Ovary (tissue), 3 donors: ENCODE data around the gene PLEKHA6.

Experiments
- EP300 ChIP-seq: sonication (generic); formaldehyde crosslinking; IDR thresholded peaks from one replicate; pipeline ENCODE4 v1.6.1; 2017; ENCODE audit warnings: antibody characterized with exemption
- POLR2A ChIP-seq: fragments of 450-650 bp; IDR thresholded peaks from one replicate; pipeline ENCODE4 v1.6.1; 2017; ENCODE audit warnings: antibody characterized with exemption, mild to moderate bottlenecking, moderate library complexity
- TF ChIP-seq, protein P1 (sequence below), 3 donors: fragments of 450-650 bp in 2 of 3; fragments of 200-600 bp in 1 of 3; IDR thresholded peaks; one replicate each; pipeline versions ENCODE4 v1.5.1 to v1.8.0; 2016 to 2022; ENCODE audit warnings: antibody characterized with exemption in 3 of 3, mild to moderate bottlenecking in 1 of 3
- donor health status: DM: no; HTN: no; CAD: no.

DNA sequence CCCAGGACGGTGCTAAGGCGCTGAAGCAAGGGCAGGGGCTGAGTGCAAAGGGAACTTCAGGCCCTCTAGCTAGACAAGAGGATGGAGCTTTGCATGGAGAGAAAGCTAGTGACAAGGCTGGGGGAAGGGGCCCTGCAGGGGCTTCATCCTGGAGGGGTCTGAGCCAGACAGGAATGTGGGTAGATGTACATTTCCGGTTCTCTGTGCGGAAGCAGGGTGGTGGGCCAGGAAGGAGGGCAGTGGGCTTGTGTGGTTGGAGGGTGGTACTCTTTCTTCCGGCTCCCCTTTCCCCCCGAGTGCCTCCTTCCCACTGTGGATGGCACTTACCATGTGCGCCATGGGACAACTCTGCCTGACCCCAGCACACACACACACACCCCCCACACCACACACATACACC lies 165.0 kb downstream of the PLEKHA6 start:
- TF ChIP-seq, protein P1, sequence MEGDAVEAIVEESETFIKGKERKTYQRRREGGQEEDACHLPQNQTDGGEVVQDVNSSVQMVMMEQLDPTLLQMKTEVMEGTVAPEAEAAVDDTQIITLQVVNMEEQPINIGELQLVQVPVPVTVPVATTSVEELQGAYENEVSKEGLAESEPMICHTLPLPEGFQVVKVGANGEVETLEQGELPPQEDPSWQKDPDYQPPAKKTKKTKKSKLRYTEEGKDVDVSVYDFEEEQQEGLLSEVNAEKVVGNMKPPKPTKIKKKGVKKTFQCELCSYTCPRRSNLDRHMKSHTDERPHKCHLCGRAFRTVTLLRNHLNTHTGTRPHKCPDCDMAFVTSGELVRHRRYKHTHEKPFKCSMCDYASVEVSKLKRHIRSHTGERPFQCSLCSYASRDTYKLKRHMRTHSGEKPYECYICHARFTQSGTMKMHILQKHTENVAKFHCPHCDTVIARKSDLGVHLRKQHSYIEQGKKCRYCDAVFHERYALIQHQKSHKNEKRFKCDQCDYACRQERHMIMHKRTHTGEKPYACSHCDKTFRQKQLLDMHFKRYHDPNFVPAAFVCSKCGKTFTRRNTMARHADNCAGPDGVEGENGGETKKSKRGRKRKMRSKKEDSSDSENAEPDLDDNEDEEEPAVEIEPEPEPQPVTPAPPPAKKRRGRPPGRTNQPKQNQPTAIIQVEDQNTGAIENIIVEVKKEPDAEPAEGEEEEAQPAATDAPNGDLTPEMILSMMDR (IDR thresholded peaks at IDR 0.05) = no peak
- TF ChIP-seq EP300 = no peak
- no peak for TF ChIP-seq POLR2A
